Upper lobe of right lung (tissue), 1 donor: ENCODE results near the gene BICC1. TPM values are rescaled to one million over a fixed set of nuclear protein-coding genes. Genes with fewer than 3 reads are reported as not detected.

Experiments used
- ATAC-seq: fragments of 200-7000 bp; cut with Tn5 transposase; one replicate; pipeline ENCODE4 v1.9.1; 2020; ENCODE audit warnings: mild to moderate bottlenecking, moderate library complexity
- DNase-seq: peaks from one replicate; pipeline ENCODE4 v3.0.0-alpha.2; 2020
- H3K27ac ChIP-seq: fragments of 200-600 bp; one replicate; pipeline ENCODE4 v1.8.0; 2022
- H3K27me3 ChIP-seq: fragments of 200-600 bp; one replicate; pipeline ENCODE4 v1.8.0; 2022; ENCODE audit warnings: mild to moderate bottlenecking
- H3K36me3 ChIP-seq: fragments of 200-600 bp; one replicate; pipeline ENCODE4 v1.8.0; 2022
- H3K4me1 ChIP-seq: fragments of 200-600 bp; one replicate; pipeline ENCODE4 v1.8.0; 2022
- H3K4me3 ChIP-seq: fragments of 200-600 bp; one replicate; pipeline ENCODE4 v1.8.0; 2022; ENCODE audit warnings: mild to moderate bottlenecking
- H3K9me3 ChIP-seq: fragments of 200-600 bp; one replicate; pipeline ENCODE4 v1.8.0; 2022
- CTCF ChIP-seq: fragments of 200-600 bp; IDR thresholded peaks from one replicate; pipeline ENCODE4 v1.8.0; 2022; ENCODE audit warnings: antibody characterized with exemption
- intact Hi-C: fragments of 100-400 bp; cut with DNase I; formaldehyde crosslinking; loops from one replicate; pipeline ENCODE4 v1.11.0; 2022
- total RNA-seq: library from RNA; stranded (reverse); fragmentation: NEBNext Ultra II Directional; extraction: Animal tissue kit (Norgen Biotek cat#: 25700); gene quantifications from one replicate; pipeline ENCODE4 v1.2.1, GENCODE V29; 2021
- donor health status: DM: no; HTN: yes; CAD: no; lungs with severe emphysema.

Gene BICC1
- total RNA-seq, 1 donor from 2014 or later: 9.2 TPM

GRCh38 chr10:58511765-58512490, 744 bp upstream of the BICC1 start:
- ATAC-seq (no peak), DNase-seq (no peak)
- peaks cover 6% of the 10 kb centered on the region for H3K4me1 ChIP-seq
- intact Hi-C loops: no loop called here
- peak overlapping the region; percentile 37 for H3K4me3 ChIP-seq
- no peaks in the 10 kb centered on the region for H3K9me3 ChIP-seq
- no peaks in the 10 kb centered on the region for H3K36me3 ChIP-seq
- no peak overlapping the region for H3K27ac ChIP-seq
- no peak for TF ChIP-seq CTCF
- H3K27me3 ChIP-seq: peaks cover 43% of the 10 kb centered on the region

- intact Hi-C loops: no loop called here
- DNase-seq (peak; percentile 65), ATAC-seq (peak; percentile 60)
- Histone ChIP-seq H3K4me3 (peak overlapping the region; percentile 62), H3K27ac (peak overlapping the region; percentile 67), H3K4me1 (peaks cover 6% of the 10 kb centered on the region), H3K9me3 (no peaks in the 10 kb centered on the region), H3K27me3 (peaks cover 43% of the 10 kb centered on the region), H3K36me3 (no peaks in the 10 kb centered on the region)
- TF ChIP-seq CTCF: no peak
These were observed 777 bp downstream of the BICC1 start for GRCh38 chr10:58513188-58514110.

GRCh38 chr10:58514111-58514770, 1.6 kb downstream of the BICC1 start:
- H3K4me1 ChIP-seq: peaks cover 6% of the 10 kb centered on the region
- H3K27me3 ChIP-seq: peaks cover 43% of the 10 kb centered on the region
- intact Hi-C loops: no loop called here
- TF ChIP-seq CTCF: no peak
- DNase-seq: no peak
- no peaks in the 10 kb centered on the region for H3K9me3 ChIP-seq
- ATAC-seq: no peak
- no peaks in the 10 kb centered on the region for H3K36me3 ChIP-seq
- H3K27ac ChIP-seq: no peak overlapping the region
- H3K4me3 ChIP-seq: peak overlapping the region; percentile 62

GRCh38 chr10:58515291-58515941, 2.7 kb downstream of the BICC1 start:
- no peaks in the 10 kb centered on the region for H3K9me3 ChIP-seq
- H3K36me3 ChIP-seq: no peaks in the 10 kb centered on the region
- peak overlapping the region; percentile 62 for H3K4me3 ChIP-seq
- no peak overlapping the region for H3K27ac ChIP-seq
- ATAC-seq (no peak), DNase-seq (no peak)
- no peak for TF ChIP-seq CTCF
- peaks cover 49% of the 10 kb centered on the region for H3K27me3 ChIP-seq
- H3K4me1 ChIP-seq: peaks cover 6% of the 10 kb centered on the region
- intact Hi-C loops: no loop called here

- Histone ChIP-seq H3K9me3 (no peaks in the 10 kb centered on the region), H3K4me3 (no peak overlapping the region), H3K27ac (no peak overlapping the region), H3K27me3 (peaks cover 53% of the 10 kb centered on the region), H3K36me3 (no peaks in the 10 kb centered on the region), H3K4me1 (peaks cover 6% of the 10 kb centered on the region)
- DNase-seq (no peak), ATAC-seq (no peak)
- intact Hi-C loops: no loop called here
- TF ChIP-seq CTCF: no peak
These were observed 3.4 kb downstream of the BICC1 start for GRCh38 chr10:58516119-58516518.
